GM21526 (cell line): ENCODE data around the gene SESN2.

Experiments
- ATAC-seq: cut with Tn5 transposase; IDR thresholded peaks from one replicate; pipeline ENCODE4 v1.9.1; 2021; ENCODE audit warnings: moderate library complexity; ENCODE audit not compliant: unreplicated experiment, low FRiP score

SESN2 gene

DNA sequence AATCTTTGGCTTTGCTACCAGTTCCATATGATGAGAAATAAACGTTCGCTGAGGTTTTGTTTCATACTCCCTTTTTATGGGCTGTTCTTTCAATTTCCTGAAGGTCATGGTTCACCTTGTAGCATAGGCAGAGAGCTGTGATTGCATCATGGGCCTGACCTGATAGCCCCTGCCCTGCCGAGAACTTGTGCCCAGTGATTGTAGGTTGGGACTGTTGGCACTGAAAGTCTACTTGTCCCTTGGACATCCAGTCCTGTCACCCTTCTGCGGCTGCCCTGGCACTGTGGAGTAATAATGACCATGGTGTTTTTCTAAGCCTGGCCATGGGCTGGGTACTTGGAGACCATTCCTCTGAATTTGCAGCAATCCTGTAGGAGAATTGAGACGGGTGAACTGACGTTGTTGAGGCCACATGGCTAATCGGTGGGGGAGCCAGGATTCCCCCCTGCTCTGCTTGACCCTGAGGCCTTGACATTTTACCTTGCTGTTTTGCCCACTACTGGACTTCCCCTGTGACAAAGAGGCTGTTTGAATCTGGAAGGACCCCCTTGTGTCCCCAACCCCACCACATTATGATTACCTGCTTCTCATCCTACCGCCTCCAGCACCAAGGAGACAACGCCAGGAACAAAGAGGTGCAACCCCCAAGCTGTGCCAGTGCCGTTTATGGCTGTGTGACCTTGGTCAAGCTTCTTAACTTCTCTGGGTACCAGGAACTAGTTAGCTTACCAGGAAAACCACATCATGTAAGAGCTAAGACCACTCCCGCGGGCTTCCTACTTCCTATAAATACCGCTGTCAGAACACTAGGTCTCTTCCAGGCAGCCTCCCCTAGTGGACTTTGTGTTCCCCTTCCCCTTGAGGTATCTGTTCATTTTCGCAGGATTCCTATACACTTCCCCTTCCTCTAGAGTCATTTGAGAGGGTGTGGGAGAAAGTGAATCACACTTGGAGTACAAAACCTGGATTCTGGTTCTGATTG lies 23.4 kb downstream of the SESN2 start:
- ATAC-seq = no peak

DNA sequence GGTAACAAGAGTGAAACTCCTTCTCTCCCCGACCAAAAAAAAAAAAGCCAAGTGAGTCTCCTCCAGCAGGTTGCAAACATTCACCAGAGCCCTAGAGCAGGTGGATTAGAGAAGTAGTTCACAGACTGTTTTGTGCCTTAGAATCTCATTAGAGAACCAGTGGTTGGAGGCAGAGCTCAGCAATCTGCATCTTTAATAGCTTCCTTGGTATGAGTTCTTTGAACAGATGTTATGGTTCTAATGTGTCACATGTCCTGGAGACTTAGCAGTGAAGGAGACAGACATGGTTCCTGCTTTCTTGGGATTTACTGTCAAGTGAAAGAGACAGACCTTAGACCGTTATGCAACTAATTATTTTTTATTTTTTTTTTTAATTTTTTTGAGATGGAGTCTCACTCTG lies 26.8 kb downstream of the SESN2 start:
- ATAC-seq = no peak

- no peak for ATAC-seq
Measured at GRCh38 chr1:28288487-28288886, 29.2 kb downstream of the SESN2 start.

GRCh38 chr1:28290851-28291250 lies 31.5 kb downstream of the SESN2 start:
- no peak for ATAC-seq

DNA sequence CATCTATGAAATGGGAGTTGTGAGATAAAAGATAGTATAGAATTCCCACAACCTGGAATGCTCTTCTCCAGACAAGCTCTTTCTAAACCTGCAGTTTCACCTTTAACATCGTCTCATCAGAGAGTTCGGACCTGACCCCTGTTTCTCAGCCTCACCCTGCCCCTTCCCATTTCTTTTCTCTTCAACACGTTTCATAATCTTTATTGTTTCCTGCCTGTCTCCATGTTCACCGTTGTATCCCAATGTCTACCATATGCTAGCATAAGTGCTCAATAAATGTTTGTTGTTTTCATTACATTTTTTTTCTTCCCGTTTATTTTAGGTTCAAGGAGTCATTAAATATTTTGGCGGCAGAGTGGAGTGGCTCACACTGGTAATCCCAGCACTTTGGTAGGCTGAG lies 32.4 kb downstream of the SESN2 start:
- no peak for ATAC-seq

- ATAC-seq = no peak
Measured at GRCh38 chr1:28295936-28296335, 36.6 kb downstream of the SESN2 start.

- no peak for ATAC-seq
Measured at GRCh38 chr1:28296401-28297261, 37.3 kb downstream of the SESN2 start.

GRCh38 chr1:28297826-28298225 lies 38.5 kb downstream of the SESN2 start:
- ATAC-seq = no peak

- ATAC-seq = no peak
Measured at GRCh38 chr1:28298438-28298837, 39.1 kb downstream of the SESN2 start.

DNA sequence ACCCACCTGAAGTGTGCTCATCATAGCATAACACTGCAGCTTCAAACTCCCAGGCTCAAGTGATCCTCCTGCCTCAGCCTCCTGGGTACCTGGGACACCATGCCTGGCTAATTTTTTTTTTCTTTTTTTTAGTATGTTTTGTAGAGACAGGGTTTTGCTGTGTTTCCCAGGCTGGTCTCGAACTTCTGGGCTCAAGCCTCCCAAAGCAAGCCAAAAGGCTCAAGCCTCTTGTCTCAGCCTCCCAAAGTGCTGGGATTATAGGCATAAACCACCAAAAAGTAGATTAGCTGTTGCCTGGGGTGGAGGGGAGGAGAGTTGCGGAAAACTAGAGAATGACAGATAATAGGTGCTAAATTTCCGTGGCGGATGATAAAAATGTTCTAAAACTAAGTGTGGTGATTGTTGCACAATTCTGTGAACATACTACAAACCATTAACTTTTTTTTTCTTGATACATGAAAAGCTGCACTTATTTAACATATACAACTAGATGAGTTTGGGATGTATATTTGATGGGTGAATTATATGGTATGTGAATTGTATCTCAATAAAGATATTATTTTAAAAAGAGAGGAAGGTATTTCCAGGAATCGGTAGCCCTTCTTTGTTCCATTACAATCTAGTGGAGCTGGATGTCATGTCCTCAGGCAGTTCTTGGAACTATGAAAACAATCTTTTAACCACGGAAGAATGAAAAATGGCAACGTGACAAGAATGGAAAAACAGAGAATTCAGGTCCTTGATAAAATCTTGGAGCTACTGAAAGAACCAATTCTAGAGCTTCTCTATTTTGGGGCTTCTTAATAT lies 42.3 kb downstream of the SESN2 start:
- ATAC-seq = no peak

GRCh38 chr1:28302247-28302646 lies 42.9 kb downstream of the SESN2 start:
- ATAC-seq = no peak

DNA sequence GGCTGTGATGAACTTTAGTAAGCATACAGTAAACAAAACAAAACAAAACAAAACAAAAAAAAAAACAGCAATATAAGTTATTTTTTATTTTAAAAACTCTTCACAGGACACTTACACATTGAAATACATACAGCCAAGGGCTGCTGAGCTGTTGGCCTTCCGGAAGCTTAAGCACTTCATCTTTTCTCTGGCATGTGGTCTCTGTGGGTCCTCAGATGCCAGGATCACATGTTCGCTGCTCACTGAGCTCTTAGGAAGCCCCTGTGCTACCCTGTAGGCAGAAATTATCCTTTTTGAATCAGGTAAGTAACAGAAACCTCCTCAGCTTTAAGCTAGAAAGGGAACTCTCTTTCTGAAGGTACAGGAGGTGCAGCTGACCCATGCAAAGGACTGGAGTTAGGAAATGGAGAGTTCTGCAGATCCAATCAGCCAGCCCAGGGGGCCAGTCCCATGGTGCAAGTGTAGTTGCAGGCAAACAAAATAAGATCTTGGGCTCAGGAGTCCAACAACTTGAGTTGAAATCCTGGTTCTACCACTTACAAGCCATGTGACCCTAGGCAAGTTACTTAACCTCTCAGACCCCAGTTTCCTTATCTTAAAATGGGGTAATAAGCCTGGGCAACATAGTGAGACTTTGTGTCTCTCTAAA lies 47.1 kb downstream of the SESN2 start:
- no peak for ATAC-seq

DNA sequence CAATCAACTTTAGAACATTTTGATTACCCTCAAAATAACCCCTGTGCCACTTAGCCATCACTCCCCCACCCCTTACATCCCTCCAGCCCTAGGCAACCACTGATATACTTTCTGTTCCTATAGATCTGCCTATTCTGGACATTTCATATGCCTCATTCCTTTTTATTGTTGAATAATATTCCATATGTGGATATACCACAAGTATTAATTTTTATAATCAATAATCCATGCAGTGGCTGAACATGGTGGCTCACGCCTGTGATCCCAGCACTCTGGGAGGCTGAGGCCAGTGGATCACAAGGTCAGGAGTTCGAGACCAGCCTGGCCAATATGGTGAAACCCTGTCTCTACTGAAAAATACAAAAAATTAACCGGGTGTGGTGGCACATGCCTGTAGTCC lies 49.4 kb downstream of the SESN2 start:
- ATAC-seq = no peak

DNA sequence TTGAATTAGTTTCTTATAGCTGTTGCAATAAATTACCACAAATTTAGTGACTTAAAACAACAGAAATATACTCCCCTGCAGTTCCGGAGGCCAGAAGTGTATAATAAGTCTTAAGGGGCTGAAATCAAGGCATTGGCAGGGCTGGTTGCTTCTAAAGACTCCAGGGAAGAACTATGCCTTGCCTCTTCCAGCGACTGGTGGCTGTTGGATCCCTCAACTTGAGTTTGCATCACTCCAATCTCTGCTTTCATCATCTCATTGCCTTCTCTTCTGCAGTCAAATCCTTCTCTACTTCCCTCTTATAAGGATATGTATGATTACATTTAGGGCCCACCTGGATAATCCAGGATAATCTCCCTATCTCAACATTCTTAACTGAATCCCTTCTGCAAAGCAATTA lies 50.4 kb downstream of the SESN2 start:
- no peak for ATAC-seq

GRCh38 chr1:28313702-28314546 lies 54.6 kb downstream of the SESN2 start:
- ATAC-seq = no peak

GRCh38 chr1:28314547-28314941 lies 55.2 kb downstream of the SESN2 start:
- no peak for ATAC-seq

GRCh38 chr1:28317014-28317413 lies 57.7 kb downstream of the SESN2 start:
- no peak for ATAC-seq

- ATAC-seq = no peak
Measured at GRCh38 chr1:28322194-28322593, 62.9 kb downstream of the SESN2 start.

DNA sequence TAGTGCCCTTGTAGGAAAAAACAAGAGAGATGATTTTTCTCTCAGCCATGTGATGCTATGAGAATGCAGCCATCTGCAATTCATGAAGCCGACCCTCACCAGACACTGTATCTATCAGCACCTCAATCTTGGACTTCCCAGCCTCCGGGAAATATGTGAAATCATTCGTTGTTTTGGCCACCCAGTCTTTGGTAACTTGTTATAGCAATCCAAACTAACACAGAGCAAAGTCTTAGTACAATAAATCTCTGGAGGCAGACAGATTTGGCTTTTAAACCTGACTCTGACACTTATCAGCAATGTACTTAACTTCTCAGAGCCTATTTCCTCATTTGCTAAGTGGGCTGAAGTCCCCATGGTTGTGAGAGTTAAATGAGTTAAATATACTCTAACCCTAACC lies 64.4 kb downstream of the SESN2 start:
- ATAC-seq = no peak
